HG02763 (cell line): ENCODE results near the gene CKAP2.
"Not testable (repeated sequence)": the region's sequence is repeated elsewhere in the genome, so short reads cannot be mapped to it uniquely, and the experiment has no call there.

Experiments used
- ATAC-seq: cut with Tn5 transposase; IDR thresholded peaks from one replicate; pipeline ENCODE4 v1.9.1; 2021; ENCODE audit warnings: mild to moderate bottlenecking, moderate library complexity; ENCODE audit not compliant: unreplicated experiment

The CKAP2 gene

DNA sequence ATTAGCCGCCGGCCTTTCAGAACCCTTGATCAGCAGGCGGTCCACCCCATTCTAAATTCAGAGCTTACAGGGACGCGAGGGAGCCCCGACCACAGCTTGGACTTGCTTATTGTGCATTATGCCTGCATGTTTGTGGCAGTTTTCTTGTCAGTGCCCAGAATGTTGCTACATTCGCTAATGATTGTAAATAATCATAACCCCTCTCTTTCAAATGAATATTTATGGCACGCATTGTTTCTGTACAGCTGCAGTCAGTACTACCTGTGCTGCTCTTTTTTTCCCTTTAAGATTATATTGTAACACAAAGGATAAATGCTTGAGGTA, 4.5 kb upstream of the CKAP2 start:
- ATAC-seq: no peak

DNA sequence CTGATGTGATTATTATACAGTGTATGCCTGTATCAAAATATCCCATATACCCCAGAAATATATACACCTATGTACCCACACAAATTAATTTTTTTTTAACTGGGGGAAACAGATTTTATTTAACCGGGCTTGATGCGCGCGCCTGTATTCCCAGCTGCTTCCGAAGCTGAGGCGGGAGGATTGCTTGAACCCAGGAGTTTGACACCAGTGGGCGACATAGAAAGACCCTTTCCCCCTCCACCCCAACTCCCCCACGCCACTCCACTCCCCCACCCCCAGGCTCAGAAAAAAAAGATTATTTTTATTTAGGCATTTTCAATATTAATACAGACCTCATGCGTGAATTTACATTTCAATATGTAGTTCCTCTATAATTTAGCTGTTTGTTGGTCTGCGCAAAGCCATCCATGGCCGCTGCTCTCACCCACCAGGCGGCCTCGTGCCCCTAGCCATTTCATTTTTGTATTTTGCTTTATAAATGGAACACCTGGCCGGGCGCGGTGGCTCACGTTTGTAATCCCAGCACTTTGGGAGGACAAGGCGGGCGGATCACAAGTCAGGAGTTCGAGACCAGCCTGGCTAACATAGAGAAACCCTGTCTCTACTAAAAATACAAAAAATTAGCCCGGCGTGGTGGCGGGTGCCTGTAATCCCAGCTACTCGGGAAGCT, 4.0 kb upstream of the CKAP2 start:
- no peak for ATAC-seq

- no peak for ATAC-seq
These were observed 2.8 kb upstream of the CKAP2 start for GRCh38 chr13:52452470-52452869.

DNA sequence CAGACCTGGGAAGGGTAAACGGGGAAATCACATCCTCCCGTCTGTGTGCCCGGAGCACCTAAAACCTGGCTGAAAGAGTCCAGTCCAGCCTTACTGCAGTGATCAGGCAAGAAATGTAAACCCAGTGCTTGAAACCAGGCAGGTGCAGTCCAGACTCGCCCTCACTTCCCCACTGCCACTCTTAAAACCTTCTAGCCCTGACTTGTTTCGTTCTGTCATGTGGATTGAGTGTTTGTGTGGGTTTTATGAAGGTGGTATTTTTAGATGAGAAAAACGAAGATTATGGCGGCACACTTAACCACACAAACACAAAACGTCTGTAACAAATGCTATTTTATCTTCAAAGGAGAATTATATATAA, 839 bp upstream of the CKAP2 start:
- peak; percentile 34 for ATAC-seq

DNA sequence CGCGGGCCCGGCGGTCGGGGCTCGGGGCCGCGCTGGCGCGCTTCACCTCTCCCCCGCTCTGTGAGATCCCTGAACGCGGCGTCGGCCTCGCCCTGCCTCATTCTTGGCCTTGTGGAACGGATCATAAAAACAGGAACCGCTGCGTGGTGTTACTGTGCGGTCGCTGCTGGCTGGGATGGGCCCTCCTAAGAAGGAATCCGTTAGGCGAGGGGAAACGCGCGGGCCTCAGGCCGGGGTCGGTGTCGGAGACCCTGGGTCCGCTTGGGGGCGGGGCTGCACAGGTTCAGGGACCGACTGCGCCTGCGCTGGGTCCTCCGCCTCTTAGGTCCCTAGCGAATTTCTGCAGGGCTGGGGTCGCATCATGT, 381 bp downstream of the CKAP2 start:
- ATAC-seq: peak; percentile 30

DNA sequence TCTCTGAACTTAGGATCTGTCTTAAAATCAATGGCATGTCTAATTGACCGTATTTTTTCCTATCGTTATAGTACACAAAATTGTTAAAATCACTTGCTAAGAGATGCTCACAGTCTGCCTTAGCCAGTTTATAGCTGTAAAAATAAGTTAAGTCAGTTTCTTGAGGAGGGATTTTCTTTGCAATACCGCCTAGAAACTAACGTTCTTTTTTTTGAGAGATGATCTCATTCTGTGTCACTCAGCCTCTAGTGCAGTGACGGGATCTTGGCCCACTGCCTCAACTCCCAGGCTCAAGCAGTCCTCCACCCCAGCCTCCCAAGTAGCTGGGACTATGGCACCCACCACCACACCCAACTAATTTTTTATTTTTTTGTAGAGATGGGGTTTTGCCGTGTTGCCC, 4.4 kb downstream of the CKAP2 start:
- no peak for ATAC-seq

- ATAC-seq: no peak
These were observed 6.0 kb downstream of the CKAP2 start for GRCh38 chr13:52461265-52461664.

DNA sequence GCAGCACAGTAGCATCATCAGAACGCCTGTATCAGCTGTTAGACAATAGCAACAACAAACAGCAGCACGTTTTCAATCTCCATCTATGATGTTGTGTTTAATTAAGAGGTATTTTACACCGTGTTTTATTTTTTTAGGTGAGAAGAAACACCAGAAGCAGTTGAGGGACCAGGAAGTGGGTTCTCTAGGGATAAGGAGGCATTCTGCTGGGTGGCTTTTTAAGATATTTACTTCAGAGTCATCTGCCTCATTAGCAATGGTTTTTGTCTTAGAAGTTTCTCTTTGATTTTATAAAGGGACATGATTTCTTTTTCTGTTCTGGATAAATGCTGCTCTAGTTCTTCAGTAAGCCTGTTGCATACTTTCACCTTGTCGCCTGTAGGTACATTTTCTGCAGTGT, 8.2 kb downstream of the CKAP2 start:
- ATAC-seq: no peak

DNA sequence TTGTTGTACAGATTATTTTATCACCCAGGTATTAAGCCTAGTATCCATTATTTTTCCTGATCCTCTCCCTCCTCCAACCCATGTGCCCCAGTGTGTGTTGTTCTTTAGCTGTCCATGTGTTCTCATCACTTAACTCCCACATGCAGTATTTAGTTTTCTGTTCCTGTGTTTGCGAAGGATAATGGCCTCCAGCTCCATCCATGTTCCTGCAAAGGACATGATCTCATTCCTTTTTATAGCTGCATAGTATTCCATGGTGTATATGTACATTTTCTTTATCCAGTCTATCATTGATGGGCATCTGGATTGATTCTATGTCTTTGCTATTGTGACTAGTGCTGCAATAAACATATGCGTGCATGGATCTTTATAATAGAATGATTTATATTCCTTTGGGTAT, 13.2 kb downstream of the CKAP2 start:
- not testable (repeated sequence) for ATAC-seq

DNA sequence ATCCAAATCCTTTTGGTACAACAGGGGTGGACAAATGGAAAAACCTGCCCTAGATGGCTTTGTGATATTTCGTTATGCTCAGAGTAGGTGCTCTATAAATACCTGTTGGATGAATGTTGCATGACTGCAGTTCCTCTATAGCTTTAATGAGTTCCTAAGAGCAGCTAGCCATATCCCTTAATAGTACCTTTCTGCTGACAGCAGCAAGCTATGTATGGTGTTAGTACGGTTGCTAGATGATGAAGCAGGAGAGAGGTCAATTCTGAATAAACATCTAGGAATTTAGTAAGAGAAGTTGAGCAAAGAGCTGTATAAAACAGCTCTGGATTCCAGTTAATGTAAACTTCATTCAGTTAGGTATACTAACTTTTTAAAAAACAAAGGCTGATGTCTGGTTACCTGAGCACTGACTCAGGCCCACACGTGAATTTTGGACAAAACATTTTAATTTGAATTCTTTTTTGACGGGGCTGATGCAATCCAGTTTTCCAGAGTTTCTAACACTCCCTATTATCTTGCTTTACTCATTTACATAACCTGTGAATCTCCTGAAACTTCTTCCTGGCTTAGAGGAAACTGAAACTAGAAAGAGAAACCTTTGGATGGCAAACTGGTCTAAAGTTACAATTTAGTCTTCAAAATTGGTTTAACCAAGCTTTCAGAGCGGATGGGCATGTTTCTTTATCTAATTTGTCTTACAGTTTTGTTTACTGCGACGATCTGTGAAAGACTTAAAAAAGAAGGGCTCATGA, 25.6 kb downstream of the CKAP2 start:
- ATAC-seq: not testable (repeated sequence)

- ATAC-seq: not testable (repeated sequence)
These were observed 31.8 kb downstream of the CKAP2 start for GRCh38 chr13:52487078-52487477.

GRCh38 chr13:52488763-52489162, 33.5 kb downstream of the CKAP2 start:
- not testable (repeated sequence) for ATAC-seq

- ATAC-seq: not testable (repeated sequence)
These were observed 35.7 kb downstream of the CKAP2 start for GRCh38 chr13:52491015-52491414.

GRCh38 chr13:52494241-52494640, 39.0 kb downstream of the CKAP2 start:
- ATAC-seq: not testable (repeated sequence)

DNA sequence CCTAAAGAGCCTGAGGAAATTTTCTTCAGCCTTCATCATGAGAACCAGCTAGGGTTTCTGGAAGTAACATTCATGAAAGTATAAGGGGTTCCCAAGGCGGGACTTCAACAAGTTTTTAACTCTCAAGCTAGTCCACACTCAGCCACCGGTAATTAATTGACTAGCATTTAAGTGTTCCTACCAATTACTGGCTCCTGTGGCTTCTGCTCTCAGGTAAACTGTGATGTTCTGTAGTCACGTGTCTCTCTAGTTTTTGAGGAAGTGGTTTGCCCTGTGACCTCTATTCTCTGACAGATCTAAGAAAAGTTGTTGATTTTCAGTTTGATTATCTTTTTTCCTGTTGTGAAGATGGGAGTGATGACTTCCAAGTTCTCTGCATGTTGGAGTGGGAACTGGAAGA, 42.7 kb downstream of the CKAP2 start:
- ATAC-seq: peak; percentile 61

DNA sequence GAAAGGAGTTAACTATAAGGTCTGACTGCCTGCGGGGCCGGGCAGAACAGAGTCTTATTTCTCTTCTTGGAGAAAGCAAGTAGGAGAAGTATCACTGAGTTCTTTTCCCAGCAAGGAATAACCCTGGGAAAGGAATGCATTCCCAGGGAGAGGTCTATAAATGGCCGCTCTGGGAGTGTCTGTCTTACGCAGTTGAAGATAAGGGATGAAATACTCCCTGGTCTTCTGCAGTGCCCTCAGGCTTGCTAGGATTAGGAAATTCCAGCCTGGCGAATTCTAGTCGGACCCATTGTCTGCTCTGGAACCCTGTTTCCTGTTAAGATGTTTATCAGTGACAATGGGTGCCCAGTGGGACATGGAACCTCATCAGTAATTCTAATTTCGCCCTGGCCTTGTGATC, 47.0 kb downstream of the CKAP2 start:
- ATAC-seq: not testable (repeated sequence)

DNA sequence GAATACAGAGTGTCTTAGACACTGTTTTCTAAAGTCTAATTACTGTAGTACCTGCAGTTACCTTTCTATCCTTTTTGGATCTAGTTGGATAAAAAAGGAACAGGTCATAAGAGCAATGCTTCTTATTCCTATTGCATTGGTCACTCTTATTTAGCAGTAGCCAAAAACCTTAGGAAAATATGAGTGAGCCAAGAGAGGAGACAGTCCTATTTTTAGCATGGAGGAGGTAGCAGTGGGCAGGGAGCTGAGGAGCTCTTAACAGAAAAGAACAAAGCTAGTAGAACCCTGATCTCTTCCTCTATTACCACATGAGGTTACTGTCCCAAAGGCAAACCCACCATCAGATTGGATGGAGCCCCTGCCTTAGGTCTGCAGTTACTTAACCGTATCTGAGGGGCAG, 50.6 kb downstream of the CKAP2 start:
- not testable (repeated sequence) for ATAC-seq

- not testable (repeated sequence) for ATAC-seq
These were observed 54.3 kb downstream of the CKAP2 start for GRCh38 chr13:52509532-52509931.

GRCh38 chr13:52510221-52510797, 55.0 kb downstream of the CKAP2 start:
- ATAC-seq: not testable (repeated sequence)

DNA sequence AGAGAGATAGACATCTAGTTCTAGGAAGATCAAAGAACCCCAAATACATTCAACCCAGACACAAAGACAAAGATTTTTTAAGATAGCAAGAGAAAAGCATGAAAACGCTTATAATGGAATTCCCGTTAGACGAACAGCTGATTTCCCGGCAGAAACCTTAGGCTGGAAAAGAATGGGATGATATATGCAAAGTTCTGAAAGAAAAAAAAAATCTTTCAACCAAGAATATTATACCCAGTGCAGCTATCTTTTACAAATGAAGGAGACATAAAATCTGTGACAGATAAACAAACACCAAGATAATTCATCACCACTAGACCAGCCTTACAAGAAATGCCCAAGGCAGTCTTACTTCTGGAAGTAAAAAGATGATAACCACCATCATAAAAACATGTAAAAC, 56.3 kb downstream of the CKAP2 start:
- ATAC-seq: not testable (repeated sequence)

DNA sequence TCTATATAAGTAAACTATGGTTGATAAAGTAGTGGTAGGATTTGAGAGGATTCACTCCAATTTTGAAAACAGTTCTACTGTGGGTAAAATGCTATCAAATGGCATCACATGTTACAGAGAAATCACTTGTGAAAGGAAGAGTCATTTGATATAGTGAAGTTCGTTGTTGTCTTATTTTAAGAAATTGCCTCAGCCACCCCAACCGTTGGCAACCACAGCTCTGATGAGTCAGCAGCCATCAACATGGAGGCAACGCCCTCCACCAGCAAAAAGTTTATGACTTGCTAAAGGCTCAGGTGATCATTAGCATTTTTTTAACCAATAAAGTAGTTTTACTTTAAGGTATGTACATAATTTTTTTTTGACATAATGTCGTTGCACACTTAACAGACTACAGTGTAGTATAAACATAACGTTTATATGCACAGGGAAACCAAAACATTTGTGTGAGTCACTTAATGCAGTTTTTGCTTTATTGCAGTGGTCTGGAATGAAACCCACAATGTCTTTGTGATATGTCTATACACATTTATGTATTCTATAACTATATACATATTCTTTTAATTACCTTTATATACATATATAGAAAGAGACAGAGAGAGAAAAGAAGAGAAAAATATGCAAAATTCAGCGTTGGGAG, 58.8 kb downstream of the CKAP2 start:
- ATAC-seq: not testable (repeated sequence)

DNA sequence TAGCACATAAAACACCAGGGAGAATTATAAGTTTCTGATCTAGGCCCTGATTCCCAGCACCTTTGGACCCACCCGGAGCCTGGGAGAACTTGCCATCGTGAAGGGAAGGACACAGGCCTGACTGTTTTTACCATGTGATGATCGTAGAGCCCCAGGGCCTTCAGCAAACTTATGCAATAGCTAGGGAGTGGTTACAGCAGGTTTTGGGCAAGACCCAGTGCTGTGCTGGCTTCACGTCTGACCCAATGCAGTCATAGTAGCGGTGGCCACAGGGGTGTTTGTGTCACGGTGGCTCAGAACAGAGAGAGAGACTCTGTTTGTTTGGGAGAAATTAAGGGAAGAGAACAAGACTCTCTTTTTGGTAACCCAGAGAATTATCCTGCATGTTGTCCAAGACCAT, 68.0 kb downstream of the CKAP2 start:
- not testable (repeated sequence) for ATAC-seq
